Parietal lobe (tissue), 2 donors: ENCODE data around the gene ZNF512B. TPM values are rescaled to one million over a fixed set of nuclear protein-coding genes. Genes with fewer than 3 reads are reported as not detected.
A peak's percentile ranks its signal among the peaks of the same experiment; 100 is the strongest.

Experiments used
- small RNA-seq: library from RNA; depleted of rRNA; stranded (forward); fragments of <200 nt; gene quantifications from one replicate; pipeline ENCODE3, GENCODE V24; 2014; ENCODE audit warnings: low replicate concordance
- total RNA-seq: library from RNA; depleted of rRNA; stranded (reverse); fragments of >200 nt; gene quantifications from one replicate; pipeline ENCODE4 v1.2.3, GENCODE V29; 2014

ZNF512B gene
- total RNA-seq: 21.0 TPM

GRCh38 chr20:63969838-63970713 lies at the start of gene ZNF512B:
TSS of gene ZNF512B (minus strand) at chr20:63969930. CDS start at chr20:63967950, 1,980 bp downstream.

GRCh38 chr20:63980806-63981728 lies 11.3 kb upstream of the ZNF512B start, which contains the start of gene PRPF6:
TSS of gene PRPF6 (plus strand) at chr20:63981132. CDS start at chr20:63981246, 114 bp downstream.

GRCh38 chr20:63979557-63980316 lies 10.0 kb upstream of the ZNF512B start, which contains the start of gene SAMD10:
TSS of gene SAMD10 (minus strand) at chr20:63979642. CDS start at chr20:63979467, 175 bp downstream.

GRCh38 chr20:63955827-63956663 lies 13.7 kb downstream of the ZNF512B start, which contains the start of gene UCKL1:
TSS of gene UCKL1 (minus strand) at chr20:63956416. CDS start at chr20:63956372, 44 bp downstream.

Small RNA genes lying within 50 kb of the gene (small RNA-seq; reads per million reads assigned to genes)
- gene MIR647 (not detected), gene MIR941-2 (not detected), gene MIR941-4 (not detected), gene MIR941-5 (not detected), gene RNU1-134P (0.89 reads per million, percentile 66 among the genes with 10 or more reads in this experiment)

Other genes with a start within 250 kb of the ZNF512B start
- gene LIME1, start 233.3 kb downstream of the ZNF512B start, total RNA-seq: 13.5 TPM
- gene SLC2A4RG, start 230.2 kb downstream of the ZNF512B start, total RNA-seq: 3.4 TPM
- 20.3 TPM for gene ZBTB46, start 138.7 kb downstream of the ZNF512B start, total RNA-seq
- gene ABHD16B, start 108.4 kb downstream of the ZNF512B start, total RNA-seq: not detected
- 32.6 TPM for gene TPD52L2, start 104.7 kb downstream of the ZNF512B start, total RNA-seq
- 80.4 TPM for gene DNAJC5, start 74.8 kb downstream of the ZNF512B start, total RNA-seq
- 32.9 TPM for gene UCKL1, start 13.5 kb downstream of the ZNF512B start, total RNA-seq
- gene SAMD10, start 9.7 kb upstream of the ZNF512B start, total RNA-seq: 10.0 TPM
- gene PRPF6, start 11.2 kb upstream of the ZNF512B start, total RNA-seq: 88.3 TPM
- 4.4 TPM for gene C20orf204, start 66.3 kb upstream of the ZNF512B start, total RNA-seq
- gene SOX18, start 79.7 kb upstream of the ZNF512B start, total RNA-seq: 0.63 TPM
- gene TCEA2, start 93.3 kb upstream of the ZNF512B start, total RNA-seq: 44.8 TPM
- gene RGS19, start 109.6 kb upstream of the ZNF512B start, total RNA-seq: 7.2 TPM
- gene OPRL1, start 110.2 kb upstream of the ZNF512B start, total RNA-seq: 11.0 TPM
- 0.63 TPM for gene LKAAEAR1, start 114.5 kb upstream of the ZNF512B start, total RNA-seq
- not detected for gene NPBWR2, start 137.6 kb upstream of the ZNF512B start, total RNA-seq
- 22.5 TPM for gene MYT1, start 194.5 kb upstream of the ZNF512B start, total RNA-seq